GM19395 (cell line): ENCODE data around the gene STARD7.
"Not testable (repeated sequence)": the region's sequence is repeated elsewhere in the genome, so short reads cannot be mapped to it uniquely, and the experiment has no call there.

Experiments used
- ATAC-seq: cut with Tn5 transposase; IDR thresholded peaks from one replicate; pipeline ENCODE4 v1.9.1; 2021; ENCODE audit warnings: mild to moderate bottlenecking, moderate library complexity; ENCODE audit not compliant: unreplicated experiment

STARD7 gene, protein sequence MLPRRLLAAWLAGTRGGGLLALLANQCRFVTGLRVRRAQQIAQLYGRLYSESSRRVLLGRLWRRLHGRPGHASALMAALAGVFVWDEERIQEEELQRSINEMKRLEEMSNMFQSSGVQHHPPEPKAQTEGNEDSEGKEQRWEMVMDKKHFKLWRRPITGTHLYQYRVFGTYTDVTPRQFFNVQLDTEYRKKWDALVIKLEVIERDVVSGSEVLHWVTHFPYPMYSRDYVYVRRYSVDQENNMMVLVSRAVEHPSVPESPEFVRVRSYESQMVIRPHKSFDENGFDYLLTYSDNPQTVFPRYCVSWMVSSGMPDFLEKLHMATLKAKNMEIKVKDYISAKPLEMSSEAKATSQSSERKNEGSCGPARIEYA

DNA sequence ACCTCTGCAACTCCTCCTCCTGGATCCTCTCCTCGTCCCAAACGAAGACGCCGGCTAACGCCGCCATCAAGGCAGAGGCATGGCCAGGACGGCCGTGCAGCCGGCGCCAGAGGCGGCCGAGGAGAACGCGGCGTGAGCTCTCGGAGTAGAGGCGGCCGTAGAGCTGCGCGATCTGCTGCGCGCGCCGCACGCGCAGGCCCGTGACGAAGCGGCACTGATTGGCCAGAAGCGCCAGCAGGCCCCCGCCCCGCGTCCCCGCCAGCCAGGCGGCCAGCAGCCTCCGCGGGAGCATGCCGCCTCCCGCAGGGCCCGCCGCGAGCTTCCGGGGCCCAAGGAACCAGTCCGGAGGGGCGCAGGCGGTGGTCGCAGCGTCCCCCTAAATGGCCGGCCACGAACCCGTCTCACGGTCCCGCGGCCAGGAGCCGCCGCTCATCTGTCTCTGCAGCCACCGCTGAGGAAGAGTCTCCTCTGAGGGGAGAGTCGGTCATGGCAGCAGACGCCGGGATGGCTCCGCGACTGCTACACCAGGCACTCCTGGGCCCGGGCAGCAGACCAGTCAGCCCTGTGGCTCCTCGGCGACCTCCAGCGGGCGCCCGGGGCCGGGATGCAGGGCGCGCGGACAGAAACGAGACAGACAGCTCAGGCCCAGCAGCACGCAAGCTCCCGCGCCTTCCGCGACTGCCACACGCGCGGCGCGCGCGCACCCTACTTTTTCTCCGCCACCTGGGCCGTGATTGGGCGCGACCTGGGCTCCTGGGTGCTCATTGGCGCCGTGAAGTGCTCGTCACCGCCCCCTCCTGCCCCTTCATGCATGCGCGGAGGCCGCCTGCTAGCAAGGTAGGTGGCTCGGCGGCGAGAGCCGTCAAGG, at the start of gene STARD7:
Gene STARD7, minus strand, starts transcription at position 685 of the 868 bp plus-strand sequence. Its CDS starts 393 bp downstream, at position 292.
- ATAC-seq = peak; percentile 85

DNA sequence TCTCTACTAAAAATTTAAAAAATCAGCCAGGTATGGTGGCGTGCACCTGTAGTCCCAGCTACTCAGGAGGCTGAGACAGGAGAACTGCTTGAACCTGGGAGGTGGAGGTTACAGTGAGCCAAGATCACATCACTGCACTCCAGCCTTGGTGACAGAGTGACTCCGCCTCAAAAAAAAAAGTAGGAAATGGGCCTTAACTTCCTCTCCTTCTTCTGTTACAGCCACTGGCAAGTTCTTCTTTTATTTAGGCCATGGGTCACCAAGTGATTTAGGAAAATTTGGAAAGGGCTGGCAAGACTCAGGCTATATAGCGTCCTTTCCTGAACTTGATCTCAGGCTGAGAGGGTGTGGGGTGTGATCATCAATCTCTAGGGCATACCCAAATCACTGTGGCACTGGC, 49.1 kb upstream of the STARD7 start:
- ATAC-seq = not testable (repeated sequence)

DNA sequence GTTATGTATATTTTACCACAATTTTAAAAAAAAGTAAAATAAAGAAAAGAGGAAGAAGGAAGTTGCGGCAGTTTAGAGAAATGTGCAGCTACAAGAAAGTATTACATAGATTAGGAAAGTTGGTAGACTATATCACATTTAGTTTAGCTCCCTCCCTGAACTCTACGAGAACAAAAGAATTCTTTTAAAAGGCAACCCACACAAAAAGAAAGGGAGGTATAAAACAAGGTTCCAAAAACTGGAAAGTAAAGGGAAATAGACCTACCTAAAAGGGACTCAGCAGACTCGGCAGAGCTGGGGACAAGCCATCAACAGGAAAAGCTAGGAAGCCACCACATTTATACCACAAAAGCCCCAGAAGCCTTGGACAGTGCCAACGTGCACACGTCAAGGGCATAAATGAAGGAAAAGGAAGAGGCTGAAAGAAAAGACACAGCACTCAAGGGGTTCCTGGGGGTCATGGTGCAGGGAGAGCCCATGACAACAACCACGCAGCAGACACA, 48.0 kb upstream of the STARD7 start:
- no peak for ATAC-seq

DNA sequence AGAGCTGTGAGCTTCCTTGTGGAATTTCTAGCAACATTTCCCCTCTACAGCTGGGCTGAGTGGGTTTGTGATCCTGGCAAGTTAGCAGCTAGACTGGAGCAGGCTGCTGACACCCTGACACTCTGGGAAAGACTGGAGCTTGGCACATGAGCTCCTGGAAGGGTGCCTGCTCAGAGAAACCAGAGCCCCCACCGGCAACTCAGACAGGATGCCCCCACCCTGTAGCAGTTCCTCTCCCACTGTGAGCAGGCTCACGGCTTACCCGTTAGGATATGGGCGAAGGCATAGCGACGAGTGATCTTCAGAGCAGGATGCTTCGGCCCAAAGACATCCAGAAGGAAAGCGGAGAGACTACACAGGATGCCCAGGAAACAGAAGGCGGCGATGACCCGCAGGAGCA, 45.9 kb upstream of the STARD7 start:
- no peak for ATAC-seq

DNA sequence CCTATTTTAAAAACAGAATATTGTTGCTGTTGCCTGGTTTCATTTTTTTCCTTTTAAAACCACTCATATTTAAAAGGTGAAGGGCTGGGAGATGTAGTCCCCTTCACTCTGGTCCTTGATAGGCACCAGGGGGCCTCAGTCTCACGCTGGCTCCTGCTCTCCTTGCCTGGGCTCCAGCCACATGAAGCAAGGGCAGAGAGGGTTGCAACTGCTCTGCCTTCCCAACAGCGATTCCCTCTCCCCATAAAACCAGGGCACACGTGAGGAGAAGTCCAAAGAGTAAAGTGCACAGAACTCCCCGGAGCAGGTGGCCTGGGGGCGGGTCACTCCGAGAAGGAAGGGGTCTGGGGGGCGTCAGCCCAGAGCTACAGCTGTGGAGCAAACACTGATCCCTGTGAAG, 44.4 kb upstream of the STARD7 start:
- ATAC-seq = no peak

DNA sequence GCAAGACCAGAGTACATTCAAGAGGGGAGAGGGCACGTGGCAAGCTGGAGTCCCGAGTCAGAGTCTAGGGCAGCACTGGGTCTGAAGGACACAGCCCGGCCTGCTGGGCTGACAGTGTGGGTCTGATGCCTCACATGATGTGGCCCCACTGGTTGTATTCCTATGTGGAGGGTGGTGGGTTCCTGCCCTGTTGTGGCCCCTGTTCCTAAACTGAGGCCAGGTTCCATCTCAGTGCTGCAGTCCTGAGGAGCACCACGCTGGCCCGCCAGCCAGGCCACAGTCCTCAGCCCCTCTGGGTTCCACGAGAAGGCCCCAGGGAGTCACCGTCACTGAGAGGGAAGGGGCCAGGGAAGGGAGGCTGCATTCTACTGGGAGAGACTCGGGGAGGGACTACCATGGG, 43.9 kb upstream of the STARD7 start:
- ATAC-seq = no peak

DNA sequence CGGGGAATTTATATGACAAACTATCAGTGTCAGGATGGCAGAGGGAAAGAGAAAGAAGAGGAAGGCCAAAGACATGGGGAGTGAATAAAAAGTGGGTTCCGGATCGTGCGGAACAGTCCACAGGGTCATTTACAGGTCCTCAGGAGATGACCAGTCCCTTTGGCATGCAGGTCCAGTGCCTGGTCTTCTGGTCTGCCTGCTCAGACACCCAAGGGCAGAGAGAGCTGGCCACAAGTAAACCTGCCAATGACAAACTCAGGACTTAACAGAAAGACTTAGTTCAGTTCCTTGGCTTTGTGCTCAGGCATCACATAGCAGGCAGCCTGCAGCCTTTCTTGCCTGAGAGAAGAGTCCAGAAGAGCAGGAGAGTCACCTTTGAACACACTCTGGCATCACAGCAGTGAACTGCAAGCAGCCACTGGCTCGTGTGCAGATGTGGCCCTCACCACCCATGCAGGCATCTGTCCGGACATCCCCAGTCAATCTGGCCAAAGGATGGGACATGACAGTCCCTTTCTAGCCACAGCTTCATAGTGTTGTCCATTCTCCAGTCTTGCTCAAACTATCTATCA, 43.2 kb upstream of the STARD7 start:
- ATAC-seq = no peak

DNA sequence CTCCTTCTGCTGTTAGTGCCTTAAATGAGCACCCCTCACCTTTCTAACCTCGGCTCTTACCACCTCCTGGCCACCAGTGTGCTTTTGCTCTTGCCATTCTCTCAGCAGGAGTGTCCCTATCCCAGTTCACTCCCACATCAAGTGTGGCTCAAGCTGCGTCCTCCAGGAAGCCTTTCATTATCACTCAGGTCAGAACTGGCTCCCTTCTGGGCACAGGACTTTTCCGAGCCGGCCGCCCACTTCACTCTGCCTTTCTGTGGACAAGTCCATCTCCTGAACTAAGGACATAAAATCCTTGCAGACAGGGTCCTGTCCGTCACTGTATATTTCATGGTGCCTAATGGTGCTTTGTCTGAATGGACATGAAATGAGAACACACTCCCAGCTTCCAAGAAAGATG, 41.6 kb upstream of the STARD7 start:
- ATAC-seq = no peak

DNA sequence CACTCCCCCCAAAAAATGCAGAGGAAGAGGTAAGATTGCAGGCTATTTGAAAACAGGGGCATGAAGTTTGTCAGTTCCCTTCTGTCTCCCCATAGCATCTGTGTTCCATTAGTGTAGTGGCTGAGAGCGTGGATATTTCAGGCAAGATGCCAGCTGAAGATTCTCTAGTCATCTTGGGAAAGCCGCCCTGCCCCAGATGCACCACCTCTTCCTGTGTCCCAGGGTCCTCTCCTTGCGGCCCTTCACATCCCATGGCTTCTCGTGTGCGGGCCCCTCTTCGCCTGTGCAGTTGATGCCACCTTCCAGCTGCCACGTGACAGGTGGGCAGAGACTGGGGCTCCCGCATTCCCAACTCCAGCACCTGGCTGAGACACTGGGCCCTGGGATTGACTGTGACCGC, 41.0 kb upstream of the STARD7 start:
- no peak for ATAC-seq

DNA sequence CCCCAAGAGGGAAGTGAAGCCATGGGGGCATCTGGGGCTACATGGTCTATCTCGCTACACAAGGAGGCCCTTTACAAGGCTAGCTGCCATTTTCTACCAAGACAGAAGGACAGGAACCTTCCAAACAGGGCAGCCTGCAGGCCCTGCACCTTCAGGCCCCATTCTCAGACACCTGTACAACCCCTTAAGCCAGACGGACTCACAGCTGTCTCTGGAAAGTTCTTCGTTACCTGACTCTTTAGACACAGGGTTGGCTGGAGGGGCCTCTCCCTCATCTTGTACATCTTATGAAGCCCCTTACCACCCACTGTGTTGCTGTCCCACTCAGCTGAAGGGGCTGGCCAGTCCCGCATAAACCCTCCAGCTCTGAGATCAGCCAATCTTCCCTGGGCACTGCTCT, 40.0 kb upstream of the STARD7 start:
- no peak for ATAC-seq

DNA sequence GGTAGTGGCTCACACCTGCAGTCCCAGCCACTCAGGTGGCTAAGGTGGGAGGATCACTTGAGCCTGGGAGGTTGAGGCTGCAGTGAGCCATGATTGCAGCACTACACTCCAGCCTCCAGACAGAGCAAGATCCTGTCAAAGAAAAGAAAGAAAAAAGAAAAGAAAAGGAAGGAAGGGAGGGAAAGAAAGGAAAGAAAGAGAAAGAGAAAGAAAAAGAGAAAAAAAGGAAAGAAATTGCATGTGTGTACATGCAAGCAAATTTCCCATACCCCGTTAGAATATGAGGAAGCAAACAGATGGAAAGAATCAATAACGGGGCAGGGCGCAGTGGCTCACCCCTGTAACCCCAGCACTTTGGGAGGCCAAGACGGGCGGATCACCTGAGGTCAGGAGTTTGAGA, 39.3 kb upstream of the STARD7 start:
- ATAC-seq = no peak

DNA sequence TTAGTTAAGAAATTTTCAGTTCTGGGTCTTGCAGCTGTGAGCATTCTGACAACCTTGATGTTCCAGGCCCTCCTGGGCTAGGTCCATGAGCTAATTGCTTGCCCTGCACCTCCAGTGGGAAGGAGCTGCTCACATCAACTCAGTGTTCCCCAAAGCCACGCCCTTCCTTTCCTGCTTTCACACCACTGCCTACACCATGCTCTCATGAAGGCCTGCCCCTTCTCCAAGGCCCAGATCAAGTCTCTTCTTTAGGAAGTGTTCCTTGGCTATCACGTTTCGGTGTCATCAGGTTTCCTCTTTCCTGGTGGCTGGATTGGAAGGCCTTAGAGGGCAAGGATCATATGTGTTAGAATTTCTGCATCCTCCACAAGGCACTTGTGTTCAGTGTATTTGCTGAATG, 38.4 kb upstream of the STARD7 start:
- ATAC-seq = no peak

DNA sequence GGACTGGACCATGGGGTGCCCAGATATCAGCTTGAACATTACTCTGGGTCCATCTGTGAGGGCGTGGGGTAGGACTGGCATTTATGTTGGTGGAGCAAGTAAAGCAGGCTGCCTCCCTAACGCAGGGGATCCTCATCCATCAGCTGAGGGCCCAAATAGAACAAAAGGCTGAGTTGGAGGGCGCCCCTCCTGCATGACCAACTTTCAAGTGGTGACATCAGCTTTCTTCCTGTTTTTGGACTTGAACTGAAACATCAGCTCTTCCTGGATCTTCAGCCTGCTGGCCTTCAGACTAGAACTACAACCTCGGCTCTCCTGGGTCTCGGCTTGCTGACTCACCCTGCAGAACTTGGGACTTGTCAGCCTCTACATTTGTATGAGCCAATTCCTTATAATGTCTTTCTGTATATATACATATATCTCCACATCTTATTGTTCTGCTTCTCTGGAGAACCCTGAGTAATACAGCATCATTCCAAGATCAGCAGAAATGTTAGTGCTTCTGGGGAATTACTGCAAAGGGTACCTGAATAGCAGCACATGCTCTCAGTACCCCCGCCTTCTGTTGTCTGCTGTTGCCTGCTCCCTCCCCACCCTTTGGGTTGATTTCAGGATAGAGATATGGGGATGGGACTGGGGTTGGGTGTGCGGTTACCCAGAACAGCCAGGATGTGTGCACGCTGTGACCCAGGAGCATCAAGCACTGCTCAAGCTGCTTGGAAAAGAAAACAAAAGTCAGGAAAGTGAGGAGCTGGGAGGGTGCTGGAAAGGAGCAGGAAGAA, 37.2 kb upstream of the STARD7 start:
- ATAC-seq = no peak

DNA sequence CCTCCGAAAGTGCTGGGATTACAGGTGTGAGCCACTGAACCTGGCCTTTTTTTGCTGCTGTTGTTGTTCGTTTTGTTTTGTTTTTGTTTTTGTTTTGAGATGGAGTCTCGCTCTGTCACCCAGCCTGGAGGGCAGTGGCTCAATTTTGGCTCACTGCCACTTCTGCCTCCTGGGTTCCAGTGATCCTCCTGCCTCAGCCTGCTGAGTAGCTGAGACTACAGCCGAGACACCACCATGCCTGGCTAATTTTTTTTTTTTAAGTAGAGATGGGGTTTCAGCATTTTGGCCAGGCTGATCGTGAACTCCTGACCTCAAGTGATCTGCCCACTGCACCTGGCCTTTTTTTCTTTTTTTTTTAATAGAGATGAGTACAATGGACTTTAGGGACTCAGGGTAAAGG, 35.2 kb upstream of the STARD7 start:
- ATAC-seq = no peak

DNA sequence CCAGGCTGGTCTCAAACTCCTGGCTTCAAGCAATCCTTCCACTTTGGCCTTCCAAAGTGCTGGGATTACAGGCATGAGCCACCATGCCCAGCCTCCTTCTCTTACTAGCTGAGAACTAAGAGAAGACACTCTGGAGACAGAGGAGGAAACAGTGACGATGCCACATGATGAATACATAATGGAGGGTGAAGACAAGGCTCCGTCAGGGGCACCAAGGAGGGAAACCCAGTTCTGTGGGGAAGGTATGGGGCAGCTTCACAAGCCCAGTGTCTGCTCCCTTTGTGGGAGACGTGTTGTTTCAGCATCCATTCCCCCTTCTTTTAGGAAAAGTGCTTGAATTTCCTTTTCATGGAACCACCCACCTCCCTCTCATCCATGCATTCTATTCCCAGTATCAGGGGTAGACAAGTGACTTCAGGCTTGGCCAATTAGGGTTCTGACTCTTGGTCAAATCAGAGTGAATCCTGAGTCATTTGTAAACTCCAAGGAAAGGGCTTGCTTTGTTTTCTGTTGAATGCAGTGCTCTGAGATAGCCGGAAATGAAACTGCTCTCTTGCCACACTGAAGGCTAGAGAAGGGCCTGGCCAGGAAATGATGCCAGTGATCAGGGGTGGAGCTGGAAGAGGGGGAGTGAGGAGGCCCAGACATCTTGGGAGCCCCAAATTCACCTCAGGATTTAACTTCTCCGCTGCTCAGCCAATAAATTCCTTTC, 33.4 kb upstream of the STARD7 start:
- ATAC-seq = peak; percentile 89

DNA sequence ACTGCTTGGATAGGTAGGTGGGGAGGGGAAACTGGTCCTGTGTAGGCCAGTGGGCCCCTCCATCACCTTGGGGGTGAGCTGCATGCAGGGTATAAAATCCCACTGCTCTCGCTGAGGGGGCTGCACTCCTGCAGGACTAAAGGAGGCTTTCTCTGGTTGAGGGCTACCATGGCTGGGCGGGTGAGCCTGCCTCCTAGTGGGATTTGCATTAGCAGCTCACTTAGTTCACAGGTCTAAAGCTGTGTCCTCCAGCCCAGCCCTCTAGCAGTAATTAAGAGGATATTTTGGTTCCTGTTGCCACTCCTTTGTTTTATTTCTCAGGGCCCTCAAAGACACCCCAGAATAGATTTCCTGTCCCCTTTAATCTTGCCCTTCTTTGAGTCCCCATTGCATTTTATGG, 32.6 kb upstream of the STARD7 start:
- no peak for ATAC-seq

DNA sequence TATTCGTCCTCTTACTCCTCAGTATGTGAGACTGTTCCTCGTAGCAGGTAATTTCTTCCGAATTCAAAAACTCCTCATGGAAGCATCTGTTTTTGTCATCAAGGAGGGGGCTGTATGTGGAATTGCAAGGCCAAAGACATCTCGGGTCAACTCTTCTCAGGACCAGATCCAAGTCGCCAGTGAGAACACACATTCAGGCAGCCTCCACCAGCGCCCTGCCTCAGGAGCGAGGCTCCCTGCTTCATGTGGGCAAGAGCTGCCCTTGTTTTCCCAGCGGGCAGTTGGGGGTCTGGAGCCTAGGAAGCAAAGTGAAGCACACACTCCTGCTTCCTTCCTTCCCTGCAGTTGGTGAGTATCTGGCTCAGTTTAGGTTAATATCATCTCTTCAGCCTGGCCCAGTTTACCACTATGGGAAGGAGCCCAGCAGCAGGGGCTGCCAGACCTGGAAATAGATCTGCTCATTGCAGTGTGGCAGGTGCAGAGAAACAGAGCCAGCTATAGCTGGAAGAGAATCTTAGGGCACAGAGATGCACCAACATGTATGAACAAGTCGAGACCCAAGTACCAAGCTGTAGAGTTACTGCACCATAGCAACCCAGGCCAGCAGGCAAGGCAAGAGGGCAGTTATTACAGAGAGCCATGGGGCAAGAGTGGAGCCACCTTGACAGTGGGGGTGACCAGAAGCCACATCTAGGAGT, 31.9 kb upstream of the STARD7 start:
- no peak for ATAC-seq

DNA sequence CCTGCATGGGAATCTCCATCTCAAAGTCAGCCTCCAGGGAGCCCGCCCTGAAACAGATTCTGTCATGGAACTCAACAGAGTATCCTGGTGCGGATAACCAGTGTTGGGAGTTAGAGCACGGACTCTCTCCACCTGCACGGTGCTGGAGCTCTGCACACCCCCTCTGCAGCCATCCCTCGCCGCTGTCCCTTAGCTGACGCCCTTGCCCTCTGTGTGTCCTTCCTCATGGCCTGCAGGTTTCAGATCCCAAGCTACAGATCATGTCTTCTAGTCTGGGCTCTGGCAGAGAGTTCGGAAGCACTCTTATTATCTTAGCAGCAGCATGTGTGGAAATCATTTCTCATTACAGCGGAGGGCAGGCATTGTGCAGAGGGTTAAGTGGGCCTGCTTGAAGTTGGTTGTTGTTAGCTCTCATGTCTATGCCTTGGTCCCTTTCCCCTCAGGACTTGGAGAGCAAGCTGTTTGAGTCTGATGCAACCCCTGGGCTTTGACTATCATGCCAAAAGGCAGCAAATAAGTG, 31.2 kb upstream of the STARD7 start:
- no peak for ATAC-seq

DNA sequence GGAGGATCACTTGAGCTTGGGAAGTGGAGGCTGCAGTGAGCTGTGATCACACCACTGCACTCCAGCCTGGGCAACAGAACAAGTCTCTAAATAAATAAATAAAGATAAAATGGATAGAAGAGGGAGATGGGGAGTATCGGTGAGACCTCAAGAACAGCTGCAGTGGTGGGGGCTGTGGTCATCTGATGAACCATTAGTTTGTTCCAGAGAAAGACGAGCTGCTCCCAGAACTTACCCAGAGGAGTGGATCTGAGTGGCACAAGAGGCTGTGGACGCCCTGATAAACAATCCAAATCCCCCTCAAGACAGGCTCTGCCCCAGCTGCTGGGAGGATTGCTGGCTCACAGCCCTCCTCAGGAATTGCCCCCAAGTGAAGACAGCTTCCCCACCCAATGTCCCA, 30.5 kb upstream of the STARD7 start:
- ATAC-seq = no peak
